Activated CD8-positive, alpha-beta memory T cell treated with anti-CD3 and anti-CD28 coated beads, Interleukin-2, amount 50 U/mL, for 4 hours (primary cell): ENCODE measurements around the gene CT47B1.
"Not testable (repeated sequence)": the region's sequence is repeated elsewhere in the genome, so short reads cannot be mapped to it uniquely, and the experiment has no call there.

Source experiments
- DNase-seq: peaks from one replicate; pipeline ENCODE4 v3.0.0-alpha.2; 2020

CT47B1 gene

GRCh38 chrX:120875766-120876165 lies at the start of gene CT47B1:
Gene CT47B1, minus strand, starts transcription at chrX:120875866. Its CDS starts 196 bp downstream, at chrX:120875670.
- not testable (repeated sequence) for DNase-seq

- no peak for DNase-seq
These were observed 748 bp downstream of the CT47B1 start for GRCh38 chrX:120874678-120875557.

GRCh38 chrX:120857240-120857639 lies 18.4 kb downstream of the CT47B1 start:
- DNase-seq: no peak

- no peak for DNase-seq
These were observed 34.8 kb downstream of the CT47B1 start for GRCh38 chrX:120840827-120841226.

- DNase-seq: no peak
These were observed 36.2 kb downstream of the CT47B1 start for GRCh38 chrX:120839491-120839890.

- not testable (repeated sequence) for DNase-seq
These were observed 48.5 kb downstream of the CT47B1 start for GRCh38 chrX:120827213-120827612.

- DNase-seq: no peak
These were observed 50.5 kb downstream of the CT47B1 start for GRCh38 chrX:120825146-120825545.

- no peak for DNase-seq
These were observed 51.6 kb downstream of the CT47B1 start for GRCh38 chrX:120824021-120824420.

GRCh38 chrX:120823556-120823955 lies 52.1 kb downstream of the CT47B1 start:
- DNase-seq: no peak
